Mononuclear cell (primary cell): ENCODE results near the gene OCA2. TPM values are rescaled to one million over a fixed set of nuclear protein-coding genes. Genes with fewer than 3 reads are reported as not detected.
"Not testable (repeated sequence)": the region's sequence is repeated elsewhere in the genome, so short reads cannot be mapped to it uniquely, and the experiment has no call there.

ENCODE experiments used
- H3K27me3 ChIP-seq: 2 replicates; pipeline ENCODE4 v1.6.0; 2011; ENCODE audit warnings: low read length, control low read depth; ENCODE audit not compliant: insufficient read depth
- H3K4me1 ChIP-seq: 2 replicates; pipeline ENCODE4 v1.5.1; 2011; ENCODE audit warnings: mild to moderate bottlenecking, low read length, control low read depth; ENCODE audit not compliant: insufficient read depth
- H3K4me3 ChIP-seq: 2 replicates; pipeline ENCODE4 v1.5.1; 2011; ENCODE audit warnings: mild to moderate bottlenecking, low read length, moderate library complexity
- H3K9me3 ChIP-seq: 2 replicates; pipeline ENCODE4 v1.5.1; 2011; ENCODE audit warnings: low read depth, mild to moderate bottlenecking, control low read depth, low read length
- total RNA-seq: library from RNA; depleted of rRNA; stranded (reverse); fragments of >200 nt; gene quantifications from one replicate; pipeline ENCODE4 v1.2.3, GENCODE V29; 2012

The OCA2 gene
- total RNA-seq, 1 donor, result 0.10 TPM

DNA sequence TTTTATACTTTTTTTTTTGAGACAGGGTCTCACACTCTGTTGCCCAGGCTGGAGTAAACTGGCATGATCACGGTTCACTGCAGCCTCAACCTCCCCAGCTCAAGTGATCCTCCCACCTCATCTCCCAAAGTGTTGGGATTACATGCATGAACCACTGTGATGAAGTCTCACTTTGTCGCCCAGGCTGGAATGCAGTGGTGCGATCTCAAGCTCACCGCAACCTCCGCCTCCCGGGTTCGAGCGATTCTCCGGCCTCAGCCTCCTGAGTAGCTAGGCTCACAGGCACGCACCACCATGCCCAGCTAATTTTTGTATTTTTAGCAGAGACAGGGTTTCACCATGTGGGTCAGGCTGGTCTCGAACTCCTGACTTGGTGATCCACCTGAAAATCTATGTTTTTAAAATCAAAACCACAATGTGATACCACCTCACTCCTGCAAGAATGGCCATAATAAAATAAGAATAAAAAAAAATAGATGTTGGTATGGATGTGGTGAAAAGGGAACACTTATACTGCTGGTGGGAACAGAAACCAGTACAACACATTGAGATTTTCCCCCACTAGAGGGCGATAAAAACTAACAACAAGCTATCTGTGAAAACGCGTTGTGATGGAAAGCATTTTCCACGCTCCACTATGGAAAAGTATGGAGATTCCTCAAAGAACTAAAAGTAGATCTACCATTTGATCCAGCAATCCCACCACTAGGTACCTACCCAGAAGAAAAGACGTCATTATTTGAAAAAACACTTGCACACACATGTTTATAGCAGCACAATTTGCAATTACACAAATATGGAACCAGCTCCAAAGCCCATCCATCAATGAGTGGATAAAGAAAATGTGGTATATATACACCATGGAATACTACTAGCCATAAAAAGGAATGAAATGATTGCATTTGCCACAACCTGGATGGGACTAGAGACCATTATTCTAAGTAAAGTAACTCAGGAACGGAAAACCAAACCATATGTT, 26.8 kb upstream of the OCA2 start:
- Histone ChIP-seq H3K4me3 (no peak overlapping the region), H3K9me3 (no peaks in the 10 kb centered on the region), H3K27me3 (no peaks in the 10 kb centered on the region), H3K4me1 (no peaks in the 10 kb centered on the region)

DNA sequence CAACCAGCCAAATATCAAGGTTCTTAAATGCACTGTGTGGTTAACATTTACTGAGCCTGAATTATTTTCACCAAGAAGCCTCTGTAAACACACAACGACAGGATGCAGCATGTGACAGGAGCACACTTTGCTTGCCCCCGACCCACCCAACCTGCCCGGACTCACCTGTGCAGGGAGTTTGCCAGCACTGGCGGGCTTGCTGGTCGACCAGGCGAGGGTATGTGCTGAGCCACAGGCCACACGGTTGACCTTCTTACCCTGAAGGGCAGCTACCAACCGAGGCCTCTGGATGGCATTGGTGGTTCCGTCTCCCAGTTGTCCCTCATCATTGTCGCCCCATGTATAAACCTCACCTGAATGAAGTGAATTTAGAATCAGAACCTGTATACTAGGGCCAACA, 25.7 kb upstream of the OCA2 start:
- H3K4me1 ChIP-seq, result no peaks in the 10 kb centered on the region
- H3K27me3 ChIP-seq, result no peaks in the 10 kb centered on the region

DNA sequence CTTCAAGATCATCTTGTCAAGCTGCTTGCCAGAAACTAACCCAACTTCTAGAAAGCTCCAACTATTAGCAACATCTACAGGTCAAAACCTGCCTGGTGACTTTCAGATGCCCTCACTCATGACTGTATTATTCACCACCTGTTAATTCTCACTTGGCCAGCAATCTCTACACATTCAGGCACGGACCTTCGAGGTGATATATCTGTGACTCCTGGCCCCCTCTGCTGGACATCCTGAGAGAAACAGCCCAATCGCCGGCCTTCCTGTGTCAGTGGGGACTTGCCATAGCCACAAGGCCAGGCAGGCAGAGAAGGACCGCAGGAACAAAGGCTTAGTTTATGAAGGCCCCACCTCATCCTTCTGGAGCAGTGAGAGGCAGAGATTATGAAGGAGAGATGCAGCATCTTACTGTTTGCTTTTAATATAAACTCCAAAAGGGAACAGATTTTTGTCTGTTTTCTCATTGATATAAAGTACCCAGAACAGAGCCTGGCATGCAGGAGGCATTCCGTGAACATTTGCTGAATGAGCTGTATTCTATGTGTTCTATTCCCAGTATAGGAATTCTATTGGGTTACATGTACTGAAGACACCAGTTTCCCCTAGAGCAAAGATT, 24.4 kb upstream of the OCA2 start:
- H3K27me3 ChIP-seq, result no peaks in the 10 kb centered on the region

More for the DNA sequence above, 25.7 kb upstream of the OCA2 start:
- no peak overlapping the region for H3K4me3 ChIP-seq
- H3K9me3 ChIP-seq, result no peaks in the 10 kb centered on the region

DNA sequence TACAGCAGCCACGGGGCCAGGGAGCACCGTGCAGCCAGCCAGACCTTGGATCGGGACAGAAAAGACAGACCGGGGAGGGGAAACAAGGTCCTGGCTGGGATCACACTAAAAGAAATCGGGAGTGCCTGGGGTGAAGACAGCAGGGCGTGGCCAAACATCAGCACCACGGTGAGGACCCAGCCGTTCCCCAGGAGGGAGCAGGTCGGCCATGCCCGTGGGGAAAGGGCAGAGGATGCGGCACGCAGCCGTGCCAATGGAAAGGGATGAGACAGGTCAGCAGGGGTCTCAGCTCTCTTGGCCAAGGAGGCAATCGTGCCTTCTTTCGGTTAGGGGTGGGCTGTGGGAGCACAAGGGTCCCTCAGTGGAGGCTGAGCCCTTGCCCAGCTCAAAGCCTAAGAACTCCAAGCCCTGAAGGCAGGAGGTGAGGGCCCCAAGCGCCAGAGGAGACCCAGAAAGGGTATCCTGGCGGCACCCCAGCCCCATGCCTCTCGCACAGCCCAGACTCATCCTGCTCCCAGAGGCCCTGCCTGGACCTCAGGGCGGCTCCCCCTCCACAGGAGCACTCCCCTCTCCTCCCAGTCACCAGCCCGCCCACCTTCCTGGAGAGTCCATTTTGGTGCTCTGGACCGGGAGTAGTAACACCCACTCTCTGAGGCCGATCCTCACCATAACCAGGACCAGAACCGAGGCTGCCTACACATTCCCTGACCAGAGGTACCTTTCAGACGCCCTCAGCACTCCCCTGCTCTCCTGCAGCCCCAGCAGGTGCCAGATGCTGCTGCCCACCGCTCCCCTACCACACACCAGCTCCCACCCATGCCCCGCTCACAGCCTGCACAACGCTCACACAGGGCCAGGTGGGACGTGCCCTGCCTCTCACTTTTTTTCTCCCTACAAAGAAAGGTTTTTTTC, 23.2 kb upstream of the OCA2 start:
- no peak overlapping the region for H3K4me3 ChIP-seq
- H3K27me3 ChIP-seq, result no peaks in the 10 kb centered on the region
- H3K4me1 ChIP-seq, result no peaks in the 10 kb centered on the region
- H3K9me3 ChIP-seq, result no peaks in the 10 kb centered on the region

More for the DNA sequence above, 24.4 kb upstream of the OCA2 start:
- Histone ChIP-seq H3K4me1 (no peaks in the 10 kb centered on the region), H3K9me3 (no peaks in the 10 kb centered on the region), H3K4me3 (no peak overlapping the region)

DNA sequence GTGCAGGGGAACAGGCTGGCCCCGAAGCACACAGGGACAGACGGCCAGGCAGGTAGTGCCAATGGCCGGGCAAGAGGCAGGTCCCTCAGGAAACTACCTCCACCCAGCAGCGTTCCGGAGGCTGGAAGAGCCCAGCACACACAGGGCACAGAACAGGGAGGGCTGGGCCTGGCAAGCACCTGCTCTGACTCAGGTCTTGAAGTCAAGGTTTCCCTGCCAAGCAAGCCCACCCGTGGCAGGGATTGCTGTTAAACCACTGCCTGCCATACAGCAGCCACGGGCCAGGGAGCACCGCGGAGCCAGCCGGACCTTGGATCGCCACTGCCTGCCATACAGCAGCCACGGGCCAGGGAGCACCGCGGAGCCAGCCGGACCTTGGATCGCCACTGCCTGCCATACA, 22.5 kb upstream of the OCA2 start:
- H3K27me3 ChIP-seq, H3K9me3 ChIP-seq, H3K4me1 ChIP-seq, H3K4me3 ChIP-seq: not testable (repeated sequence)

DNA sequence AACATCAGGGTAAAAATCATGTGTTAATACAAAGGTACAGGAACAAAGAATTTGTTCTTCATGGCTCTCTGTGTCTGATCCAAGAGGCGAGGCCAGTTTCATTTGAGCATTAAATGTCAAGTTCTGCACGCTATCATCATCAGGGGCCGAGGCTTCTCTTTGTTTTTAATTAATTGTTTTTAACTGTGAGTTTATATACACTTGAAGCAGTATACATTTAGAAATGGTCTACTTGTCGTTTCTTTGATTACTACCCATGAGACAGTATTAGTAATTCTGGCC, 21.2 kb upstream of the OCA2 start:
- Histone ChIP-seq H3K4me1 (no peaks in the 10 kb centered on the region), H3K4me3 (no peak overlapping the region), H3K27me3 (no peaks in the 10 kb centered on the region), H3K9me3 (no peaks in the 10 kb centered on the region)

DNA sequence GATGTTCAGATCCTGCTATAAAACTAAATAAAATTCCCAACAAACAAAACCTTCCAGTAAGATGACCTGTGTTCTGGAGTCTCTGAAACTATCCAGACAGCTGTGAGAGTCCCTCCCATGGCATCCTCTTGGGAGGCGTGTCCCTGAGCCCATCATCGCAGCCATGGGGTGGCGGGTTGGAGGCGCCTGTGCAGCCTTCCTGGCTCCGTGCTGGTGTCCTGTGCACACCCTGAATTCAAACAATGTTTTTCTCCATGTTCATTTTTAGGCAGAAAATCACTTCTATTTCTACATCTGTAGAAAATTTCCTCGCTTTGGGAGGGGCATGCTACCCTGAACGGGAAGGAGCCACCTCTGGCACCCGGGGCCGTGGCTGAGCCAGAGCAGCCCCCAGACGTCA, 19.4 kb upstream of the OCA2 start:
- H3K4me1 ChIP-seq, result no peaks in the 10 kb centered on the region
- no peak overlapping the region for H3K4me3 ChIP-seq
- H3K27me3 ChIP-seq, result no peaks in the 10 kb centered on the region
- no peaks in the 10 kb centered on the region for H3K9me3 ChIP-seq

DNA sequence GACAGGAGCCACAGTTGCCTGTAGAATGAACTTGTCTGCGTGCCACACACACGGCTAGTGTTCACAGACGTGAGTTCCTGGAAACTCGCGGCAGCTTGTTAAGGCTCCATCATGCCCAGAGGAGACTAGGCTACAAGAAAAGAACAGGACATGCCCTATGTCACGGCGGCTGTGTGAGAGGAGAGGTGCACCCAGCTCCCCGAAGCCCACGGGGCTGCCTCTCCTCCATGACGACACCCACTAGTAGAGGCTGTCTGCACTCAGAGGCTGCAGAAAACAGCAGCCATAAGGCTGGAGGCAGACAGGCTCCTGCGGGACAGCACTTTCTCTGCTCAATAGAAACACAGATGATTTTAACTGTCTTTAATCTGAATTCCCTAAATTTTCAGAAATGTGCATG, 19.0 kb upstream of the OCA2 start:
- H3K4me3 ChIP-seq, result no peak overlapping the region
- no peaks in the 10 kb centered on the region for H3K4me1 ChIP-seq
- H3K9me3 ChIP-seq, result no peaks in the 10 kb centered on the region
- no peaks in the 10 kb centered on the region for H3K27me3 ChIP-seq

- Histone ChIP-seq H3K9me3 (no peaks in the 10 kb centered on the region), H3K4me3 (no peak overlapping the region), H3K4me1 (no peaks in the 10 kb centered on the region), H3K27me3 (no peaks in the 10 kb centered on the region)
These were observed 18.4 kb upstream of the OCA2 start for GRCh38 chr15:28117432-28117990.

DNA sequence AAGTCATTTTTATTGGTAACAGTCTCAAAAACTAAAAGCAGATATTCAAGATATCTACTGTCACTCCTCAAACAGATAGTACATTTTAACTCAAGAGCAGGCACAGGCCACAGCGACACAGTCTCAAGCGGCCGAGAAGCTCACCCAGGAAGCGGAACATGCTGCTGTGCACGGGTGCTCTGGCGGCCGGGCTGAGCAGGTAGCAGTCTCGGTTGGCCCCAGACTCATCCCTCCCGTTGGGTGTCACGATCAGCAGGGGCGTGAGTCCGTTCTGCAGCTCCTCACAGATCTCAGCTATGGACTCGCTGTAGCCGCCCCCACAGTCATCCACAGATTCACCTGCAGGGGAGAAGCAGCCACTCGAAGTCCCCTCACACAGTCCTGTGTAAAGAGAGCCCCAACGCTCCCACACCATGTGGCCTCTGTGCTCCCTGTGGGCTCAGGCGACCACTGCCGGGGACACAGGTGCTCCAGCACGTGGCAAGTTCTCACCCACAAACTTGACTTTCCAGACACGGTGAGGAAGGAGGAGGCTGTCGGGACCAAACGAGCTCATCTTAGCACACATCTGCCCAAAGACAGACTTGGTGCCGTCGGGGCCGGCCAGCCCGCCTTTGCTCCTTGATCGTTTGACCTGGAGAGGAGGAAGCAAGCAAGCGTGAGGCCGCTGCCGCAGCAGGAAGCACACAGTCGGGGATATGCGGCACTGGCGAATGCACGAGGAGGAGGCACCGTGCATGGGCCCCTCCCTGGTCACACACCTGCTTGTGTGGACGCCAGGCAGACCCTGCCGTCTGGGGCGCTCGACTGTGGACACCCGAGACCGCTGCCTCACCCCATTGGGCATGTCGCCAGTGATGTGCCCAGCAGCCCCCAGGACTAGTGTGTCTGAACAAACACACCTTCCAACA, 17.7 kb upstream of the OCA2 start:
- Histone ChIP-seq H3K9me3 (no peaks in the 10 kb centered on the region), H3K4me3 (no peak overlapping the region), H3K27me3 (no peaks in the 10 kb centered on the region), H3K4me1 (no peaks in the 10 kb centered on the region)

DNA sequence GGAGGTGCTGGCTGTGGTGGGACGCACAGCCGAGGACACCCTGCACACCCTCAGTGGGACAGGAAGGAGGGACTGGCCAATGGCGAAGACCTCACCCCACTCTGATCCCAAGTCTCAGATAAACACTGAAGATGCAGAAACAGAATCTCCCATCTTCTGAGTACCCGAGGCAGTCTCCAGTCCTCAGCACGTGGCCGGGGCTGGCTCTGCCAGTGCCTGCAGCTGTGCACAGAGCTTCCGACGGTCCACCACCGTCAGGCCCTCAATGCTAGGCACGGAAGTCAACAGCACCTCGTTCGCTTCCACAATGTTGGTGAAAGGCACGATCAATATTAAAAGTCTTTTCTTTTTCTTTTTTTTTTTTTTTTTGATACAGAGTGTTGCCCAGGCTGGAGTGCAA, 16.8 kb upstream of the OCA2 start:
- H3K4me3 ChIP-seq, result no peak overlapping the region
- no peaks in the 10 kb centered on the region for H3K4me1 ChIP-seq
- H3K27me3 ChIP-seq, result no peaks in the 10 kb centered on the region
- H3K9me3 ChIP-seq, result no peaks in the 10 kb centered on the region

GRCh38 chr15:28114721-28115622, 15.9 kb upstream of the OCA2 start:
- Histone ChIP-seq H3K9me3 (no peaks in the 10 kb centered on the region), H3K4me3 (no peak overlapping the region), H3K27me3 (no peaks in the 10 kb centered on the region), H3K4me1 (no peaks in the 10 kb centered on the region)

DNA sequence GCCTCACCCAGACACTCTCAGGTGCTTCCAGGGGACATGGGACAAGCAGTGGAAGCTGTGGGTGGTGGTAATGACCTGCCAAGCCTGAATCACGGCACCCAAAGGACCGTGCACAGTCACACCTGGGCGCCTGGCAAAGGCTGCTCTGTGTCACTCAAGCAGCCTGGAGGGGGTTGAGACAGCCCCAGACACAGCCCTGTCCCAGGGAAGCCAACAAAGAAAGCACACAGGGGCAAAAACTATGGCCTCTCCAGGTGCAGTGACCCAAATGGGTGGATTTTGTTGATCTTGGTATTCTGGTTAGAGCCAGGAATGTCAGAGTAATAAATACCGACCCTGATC, 15.0 kb upstream of the OCA2 start:
- no peaks in the 10 kb centered on the region for H3K4me1 ChIP-seq
- H3K4me3 ChIP-seq, result no peak overlapping the region
- no peaks in the 10 kb centered on the region for H3K9me3 ChIP-seq
- no peaks in the 10 kb centered on the region for H3K27me3 ChIP-seq
